HG03521 (cell line): ENCODE measurements around the gene EPB41L4B.

Experiments used
- ATAC-seq: cut with Tn5 transposase; IDR thresholded peaks from one replicate; pipeline ENCODE4 v1.9.1; 2021; ENCODE audit warnings: mild to moderate bottlenecking, moderate library complexity; ENCODE audit not compliant: unreplicated experiment

Gene EPB41L4B

GRCh38 chr9:109167716-109168115, 153.1 kb downstream of the EPB41L4B start:
- no peak for ATAC-seq

GRCh38 chr9:109166771-109167601, 153.9 kb downstream of the EPB41L4B start, which contains the start of gene FRRS1L:
Gene FRRS1L (minus strand): TSS chr9:109167249. CDS start chr9:109167138, 111 bp downstream.
- ATAC-seq: no peak

- ATAC-seq: no peak
Measured at GRCh38 chr9:109166171-109166770, 154.6 kb downstream of the EPB41L4B start.

GRCh38 chr9:109164042-109164441, 156.8 kb downstream of the EPB41L4B start:
- ATAC-seq: no peak

GRCh38 chr9:109163194-109163593, 157.7 kb downstream of the EPB41L4B start:
- ATAC-seq: no peak

- ATAC-seq: no peak
Measured at GRCh38 chr9:109162677-109163076, 158.2 kb downstream of the EPB41L4B start.

GRCh38 chr9:109161471-109161870, 159.4 kb downstream of the EPB41L4B start:
- ATAC-seq: no peak

- no peak for ATAC-seq
Measured at GRCh38 chr9:109159583-109159982, 161.3 kb downstream of the EPB41L4B start.

GRCh38 chr9:109158651-109159050, 162.2 kb downstream of the EPB41L4B start:
- no peak for ATAC-seq

GRCh38 chr9:109156708-109157107, 164.2 kb downstream of the EPB41L4B start:
- no peak for ATAC-seq

GRCh38 chr9:109150925-109151545, 169.8 kb downstream of the EPB41L4B start:
- no peak for ATAC-seq

GRCh38 chr9:109149722-109150121, 171.1 kb downstream of the EPB41L4B start:
- no peak for ATAC-seq

- ATAC-seq: no peak
Measured at GRCh38 chr9:109149089-109149488, 171.8 kb downstream of the EPB41L4B start.

- no peak for ATAC-seq
Measured at GRCh38 chr9:109145051-109145450, 175.8 kb downstream of the EPB41L4B start.

- peak; percentile 98 for ATAC-seq
Measured at GRCh38 chr9:109143881-109144562, 176.8 kb downstream of the EPB41L4B start.

GRCh38 chr9:109141375-109141774, 179.5 kb downstream of the EPB41L4B start:
- no peak for ATAC-seq

- ATAC-seq: no peak
Measured at GRCh38 chr9:109139851-109140250, 181.0 kb downstream of the EPB41L4B start.

- ATAC-seq: no peak
Measured at GRCh38 chr9:109138421-109138820, 182.4 kb downstream of the EPB41L4B start.

GRCh38 chr9:109134167-109134578, 186.7 kb downstream of the EPB41L4B start:
- ATAC-seq: no peak

- no peak for ATAC-seq
Measured at GRCh38 chr9:109133533-109133932, 187.3 kb downstream of the EPB41L4B start.

- ATAC-seq: no peak
Measured at GRCh38 chr9:109132567-109133021, 188.3 kb downstream of the EPB41L4B start.
